D721Med (cell line): ENCODE results near the gene GSPT1.
"Not testable (repeated sequence)": the region's sequence is repeated elsewhere in the genome, so short reads cannot be mapped to it uniquely, and the experiment has no call there.

Experiments used
- DNase-seq: peaks from one replicate; pipeline ENCODE4 v3.0.0; 2011; ENCODE audit warnings: low spot score; ENCODE audit not compliant: insufficient read length
- FAIRE-seq: peaks from 2 replicates; lab custom pipeline; 2011; peaks lifted over from hg19 to GRCh38; lab: Jason Lieb, UNC
- TF ChIP-seq, protein P1 (sequence below): IDR thresholded peaks from 2 replicates; pipeline ENCODE4 v1.5.1; 2012; ENCODE audit warnings: mild to moderate bottlenecking, control low read depth; ENCODE audit not compliant: insufficient read depth; ENCODE audit errors: missing control alignments

The GSPT1 gene

DNA sequence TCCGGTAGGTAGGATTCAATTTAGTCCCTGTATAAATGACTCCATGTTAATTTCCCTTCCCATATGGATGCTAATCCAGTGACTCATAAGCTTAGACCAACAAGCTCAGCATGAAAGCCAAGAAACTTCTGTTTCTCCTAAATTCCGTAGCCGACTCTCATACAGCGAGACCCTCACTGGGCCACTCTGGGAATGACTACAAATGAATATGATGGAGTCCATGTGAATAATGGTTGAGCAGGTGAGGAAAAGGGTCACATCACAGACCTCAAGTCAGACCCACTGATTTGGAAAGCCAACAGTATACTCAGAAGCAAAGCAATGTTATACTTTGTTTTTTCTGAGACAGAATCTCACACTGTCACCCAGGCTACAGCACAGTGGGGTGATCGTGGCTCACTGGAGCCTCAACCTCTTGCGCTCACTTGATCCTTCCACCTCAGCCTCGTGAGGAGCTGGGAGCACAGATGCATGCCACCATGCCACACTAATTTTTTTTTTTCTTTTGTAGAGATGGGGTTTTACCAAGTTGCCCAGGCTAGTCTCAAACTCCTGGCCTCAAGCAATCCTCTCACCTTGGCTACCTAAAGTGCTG lies 79.0 kb downstream of the GSPT1 start:
- FAIRE-seq (peak; percentile 95), DNase-seq (no peak)
- TF ChIP-seq, protein P1, sequence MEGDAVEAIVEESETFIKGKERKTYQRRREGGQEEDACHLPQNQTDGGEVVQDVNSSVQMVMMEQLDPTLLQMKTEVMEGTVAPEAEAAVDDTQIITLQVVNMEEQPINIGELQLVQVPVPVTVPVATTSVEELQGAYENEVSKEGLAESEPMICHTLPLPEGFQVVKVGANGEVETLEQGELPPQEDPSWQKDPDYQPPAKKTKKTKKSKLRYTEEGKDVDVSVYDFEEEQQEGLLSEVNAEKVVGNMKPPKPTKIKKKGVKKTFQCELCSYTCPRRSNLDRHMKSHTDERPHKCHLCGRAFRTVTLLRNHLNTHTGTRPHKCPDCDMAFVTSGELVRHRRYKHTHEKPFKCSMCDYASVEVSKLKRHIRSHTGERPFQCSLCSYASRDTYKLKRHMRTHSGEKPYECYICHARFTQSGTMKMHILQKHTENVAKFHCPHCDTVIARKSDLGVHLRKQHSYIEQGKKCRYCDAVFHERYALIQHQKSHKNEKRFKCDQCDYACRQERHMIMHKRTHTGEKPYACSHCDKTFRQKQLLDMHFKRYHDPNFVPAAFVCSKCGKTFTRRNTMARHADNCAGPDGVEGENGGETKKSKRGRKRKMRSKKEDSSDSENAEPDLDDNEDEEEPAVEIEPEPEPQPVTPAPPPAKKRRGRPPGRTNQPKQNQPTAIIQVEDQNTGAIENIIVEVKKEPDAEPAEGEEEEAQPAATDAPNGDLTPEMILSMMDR = no peak

DNA sequence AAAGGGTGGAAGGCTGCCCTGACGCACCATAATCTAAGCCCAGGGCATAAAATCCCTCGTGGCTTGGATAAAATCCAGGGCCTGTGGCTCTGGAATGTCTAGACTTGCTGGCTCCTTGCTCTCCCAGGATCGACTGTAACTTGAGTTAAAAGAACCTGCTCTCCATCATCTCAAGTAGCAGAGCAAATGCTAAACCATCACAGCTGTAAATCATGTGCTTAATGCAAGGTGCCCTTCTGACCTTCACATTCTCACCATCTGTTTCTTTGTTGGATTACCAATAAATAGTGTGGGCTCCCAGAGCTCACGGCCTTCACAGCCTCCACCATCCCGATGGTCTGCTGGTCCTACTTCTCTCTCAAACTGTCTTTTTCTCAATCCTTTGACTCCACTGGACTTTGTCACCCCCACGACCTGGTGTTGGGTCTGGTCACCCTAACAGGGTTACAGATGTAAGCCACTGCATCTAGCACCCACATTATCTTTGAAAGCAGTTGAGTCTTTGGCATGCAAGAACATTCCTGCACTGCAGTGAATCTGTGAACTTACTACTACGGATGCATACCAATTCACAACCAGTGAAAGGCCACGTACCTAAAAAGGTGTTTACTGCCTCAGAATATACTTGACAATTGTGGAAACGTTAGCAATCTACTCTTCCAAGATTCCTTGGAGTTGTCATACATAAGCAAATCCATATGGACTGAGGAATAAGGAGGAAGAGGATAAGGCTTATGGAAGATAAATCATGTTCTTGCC lies 79.7 kb downstream of the GSPT1 start:
- FAIRE-seq (no peak), DNase-seq (no peak)
- TF ChIP-seq, protein P1 = no peak

DNA sequence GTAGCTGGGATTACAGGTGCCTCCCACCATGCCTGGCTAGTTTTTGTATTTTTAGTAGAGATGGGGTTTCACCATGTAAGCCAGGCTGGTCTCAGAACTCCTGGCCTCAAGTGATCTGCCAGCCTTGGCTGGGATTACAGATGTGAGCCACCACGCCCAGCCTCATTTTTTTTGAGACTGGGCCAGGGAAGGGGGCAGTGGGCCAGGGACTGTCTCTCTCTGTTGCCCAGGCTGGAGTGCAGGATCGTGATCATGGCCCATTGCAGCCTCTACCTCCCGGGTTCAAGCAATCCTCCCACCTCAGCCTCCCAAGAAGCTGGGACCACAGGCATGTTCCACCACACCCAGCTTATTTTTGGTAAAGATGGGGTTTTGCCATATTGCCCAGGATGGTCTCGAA lies 80.4 kb downstream of the GSPT1 start:
- FAIRE-seq = no peak
- TF ChIP-seq, protein P1 = no peak
- no peak for DNase-seq

DNA sequence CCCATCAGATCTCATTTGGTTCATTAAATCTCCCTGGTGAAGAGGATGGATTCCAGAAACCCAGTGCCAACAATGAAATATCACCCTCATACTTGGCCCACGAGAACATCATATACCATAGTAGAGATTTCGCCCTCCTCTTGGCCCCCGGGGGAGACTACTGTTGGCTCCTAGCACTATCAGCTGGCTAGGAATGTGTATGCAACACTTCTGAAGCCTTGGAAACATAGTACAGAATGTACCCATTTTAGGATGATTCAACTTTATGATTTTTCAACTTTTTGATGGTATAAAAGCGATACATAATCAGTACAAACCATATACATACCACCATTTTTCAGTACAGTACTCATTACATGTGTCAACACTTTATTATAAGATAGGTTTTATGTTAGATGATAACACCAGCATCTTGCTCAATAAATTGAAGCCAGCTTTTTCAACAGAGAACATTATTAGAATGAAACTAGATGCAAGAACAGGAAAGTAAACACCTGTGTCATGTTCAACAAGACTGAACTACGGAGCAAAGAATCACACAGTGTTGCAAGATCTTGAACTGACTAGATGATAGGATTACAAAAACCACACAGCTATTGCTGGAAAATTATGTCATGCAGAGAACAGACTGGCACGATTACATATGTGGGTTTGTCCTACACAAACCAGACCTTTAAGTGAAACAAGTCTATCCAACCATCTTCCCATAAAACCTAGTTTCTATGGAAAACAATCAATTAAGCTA lies 81.6 kb downstream of the GSPT1 start:
- TF ChIP-seq, protein P1 = no peak
- DNase-seq (no peak), FAIRE-seq (peak; percentile 46)

DNA sequence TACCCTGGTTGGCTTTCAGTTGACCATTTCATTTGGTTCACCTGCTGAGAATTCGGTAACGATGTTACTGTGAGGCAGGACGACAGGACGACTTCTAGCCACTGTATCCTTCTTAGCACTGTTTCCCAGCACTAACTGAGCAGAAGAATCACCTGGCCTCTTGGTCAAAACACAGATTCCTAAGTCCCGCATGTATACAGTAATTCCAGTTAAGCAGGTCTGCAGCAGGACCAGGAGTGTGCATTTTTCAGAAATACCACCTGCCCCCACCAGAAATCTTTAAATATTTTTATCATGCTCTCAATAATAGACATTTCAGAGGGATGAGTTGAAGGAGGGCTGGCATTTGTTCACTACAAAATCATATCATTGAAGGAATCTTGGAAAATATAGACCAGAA lies 87.1 kb downstream of the GSPT1 start:
- TF ChIP-seq, protein P1 = no peak
- FAIRE-seq (no peak), DNase-seq (no peak)

DNA sequence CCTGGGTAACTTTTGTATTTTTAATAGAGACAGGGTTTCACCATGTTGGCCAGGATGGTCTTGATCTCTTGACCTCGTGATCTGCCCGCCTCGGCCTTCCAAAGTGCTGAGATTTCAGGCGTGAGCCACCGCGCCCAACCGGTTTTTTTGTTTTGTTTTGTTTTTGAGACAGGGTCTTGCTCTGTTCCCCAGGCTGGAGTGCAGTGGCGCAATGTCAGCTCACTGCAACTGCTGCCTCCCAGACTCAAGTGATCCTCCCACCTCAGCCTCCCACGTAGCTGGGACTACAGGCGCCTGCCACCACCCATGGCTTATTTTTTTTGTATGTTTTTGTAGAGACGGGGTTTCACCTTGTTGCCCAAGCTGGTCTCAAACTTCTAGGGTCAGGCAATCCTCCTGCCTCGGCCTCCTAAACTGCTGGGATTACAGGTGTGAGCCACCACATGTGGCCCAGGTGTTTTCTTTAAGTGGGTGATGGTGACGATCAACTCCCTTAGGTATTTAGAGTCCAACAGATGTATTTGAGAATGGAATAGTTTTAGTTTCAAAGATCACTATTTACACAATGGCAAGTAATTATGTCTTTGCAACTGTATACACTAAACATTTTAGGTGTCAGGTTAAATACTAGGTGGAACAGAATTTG lies 90.1 kb downstream of the GSPT1 start:
- DNase-seq = not testable (repeated sequence)
- FAIRE-seq = peak; percentile 11

DNA sequence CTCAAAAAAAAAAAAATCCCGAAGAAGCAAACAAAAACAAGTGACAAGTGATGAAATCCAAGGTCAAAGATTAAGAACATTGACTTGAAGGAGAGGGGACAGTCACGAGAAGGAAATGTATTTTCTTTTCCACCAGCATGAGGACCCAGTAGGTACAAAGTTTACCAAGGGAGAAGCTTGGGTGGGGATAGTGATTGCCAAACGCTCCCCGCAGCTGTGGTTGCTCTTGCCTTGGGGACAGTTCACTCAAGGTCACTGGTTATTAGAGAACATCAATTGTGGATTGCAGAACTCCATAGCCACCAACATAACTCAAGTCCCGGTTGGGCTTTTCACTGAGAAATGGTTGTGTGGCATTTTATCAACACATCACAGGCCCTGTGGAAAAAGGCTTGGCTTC lies 91.4 kb downstream of the GSPT1 start:
- TF ChIP-seq, protein P1 = no peak
- no peak for DNase-seq
- no peak for FAIRE-seq

DNA sequence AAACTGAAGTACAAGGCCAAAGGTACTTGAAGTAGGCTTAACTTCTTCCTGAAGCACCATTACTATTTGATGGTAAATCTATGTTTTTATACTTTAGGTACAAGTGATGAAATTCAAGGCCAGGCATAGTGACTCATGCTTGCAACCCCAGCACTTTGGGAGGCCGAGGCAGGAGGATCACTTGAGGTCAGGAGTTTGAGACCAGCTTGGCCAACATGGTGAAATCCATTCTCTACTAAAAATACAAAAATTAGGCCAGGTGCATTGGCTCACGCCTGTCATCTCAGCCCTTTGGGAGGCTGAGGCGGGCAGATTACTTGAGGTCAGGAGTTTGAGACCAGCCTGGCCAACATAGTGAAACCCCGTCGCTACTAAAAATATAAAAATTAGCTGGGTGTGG lies 92.1 kb downstream of the GSPT1 start:
- DNase-seq, FAIRE-seq: not testable (repeated sequence)
